Activated naive CD8-positive, alpha-beta T cell treated with anti-CD3 and anti-CD28 coated beads, Interleukin-2, amount 50 U/mL, for 24 hours (primary cell): ENCODE data around the gene WDR18.
"Not testable (repeated sequence)": the region's sequence is repeated elsewhere in the genome, so short reads cannot be mapped to it uniquely, and the experiment has no call there.

ENCODE experiments used
- ATAC-seq: fragments of 150-1000 bp; cut with Tn5 transposase; one replicate; pipeline ENCODE4 v1.10.0; 2021
- DNase-seq: peaks from one replicate; pipeline ENCODE4 v3.0.0; 2021
- H3K27ac Mint-ChIP-seq: one replicate; pipeline ENCODE4 v1.8.0; 2021; ENCODE audit warnings: mild to moderate bottlenecking, mixed read lengths
- H3K27me3 Mint-ChIP-seq: one replicate; pipeline ENCODE4 v1.8.0; 2021; ENCODE audit warnings: mixed read lengths
- H3K36me3 Mint-ChIP-seq: one replicate; pipeline ENCODE4 v1.8.0; 2021; ENCODE audit warnings: low read depth, mixed read lengths
- H3K4me1 Mint-ChIP-seq: one replicate; pipeline ENCODE4 v1.8.0; 2021; ENCODE audit warnings: mixed read lengths
- H3K4me3 Mint-ChIP-seq: one replicate; pipeline ENCODE4 v1.8.0; 2021; ENCODE audit warnings: mild to moderate bottlenecking, moderate library complexity, mixed read lengths
- H3K9me3 Mint-ChIP-seq: one replicate; pipeline ENCODE4 v1.8.0; 2021; ENCODE audit warnings: mixed read lengths

WDR18 gene

DNA sequence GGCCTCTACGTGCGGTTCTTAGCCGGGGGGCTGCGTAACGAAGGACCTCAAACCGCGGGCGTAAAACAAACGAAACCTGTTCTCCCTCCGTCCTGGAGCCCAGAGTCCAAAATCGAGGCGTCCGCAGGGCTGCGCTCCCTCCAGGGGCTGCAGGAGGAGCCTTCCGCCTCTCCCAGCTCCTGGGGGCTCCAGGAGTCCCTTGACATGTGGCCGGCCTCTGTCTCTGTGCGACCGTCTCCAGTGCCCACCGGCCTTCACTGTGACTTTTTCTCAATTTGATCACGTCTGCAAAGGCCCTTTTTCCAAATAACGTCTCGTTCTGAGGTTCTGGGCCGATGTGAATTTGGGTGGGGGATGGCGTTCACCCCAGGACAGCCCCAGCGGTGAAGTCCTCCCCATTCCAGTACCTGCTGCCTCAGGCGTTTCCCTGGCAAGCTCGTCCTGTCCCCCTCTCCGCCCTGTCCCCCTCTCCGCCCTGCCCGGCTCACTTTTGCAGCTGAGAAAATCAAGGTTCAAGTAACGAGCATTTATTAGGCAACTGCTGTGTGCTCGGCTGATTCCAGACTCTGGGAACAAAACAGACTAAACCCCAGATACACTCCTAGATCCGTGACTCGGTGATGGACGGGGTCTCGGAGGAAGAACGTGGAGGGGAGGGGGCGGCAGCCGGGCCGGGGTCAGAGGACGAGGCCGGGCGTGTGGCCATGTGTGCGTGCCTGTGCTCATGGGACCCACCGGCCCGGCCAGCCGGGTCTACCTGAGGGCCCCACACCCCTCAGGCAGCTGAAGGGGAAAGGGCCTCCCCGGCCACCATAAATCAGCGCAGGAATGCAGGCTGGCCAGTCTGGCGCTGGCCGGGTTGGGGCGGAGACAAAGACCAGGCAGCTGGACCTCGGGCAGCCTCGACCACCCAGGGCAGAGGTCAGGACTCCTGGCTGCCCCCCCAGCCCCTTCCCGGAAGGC, 28.1 kb upstream of the WDR18 start:
- DNase-seq, result no peak
- Mint-ChIP-seq H3K4me1 (peaks cover 14% of the 10 kb centered on the region), H3K4me3 (no peak overlapping the region), H3K36me3 (no peaks in the 10 kb centered on the region), H3K27ac (no peak overlapping the region), H3K9me3 (no peaks in the 10 kb centered on the region), H3K27me3 (no peaks in the 10 kb centered on the region)
- ATAC-seq, result no peak

- ATAC-seq, result no peak
- Mint-ChIP-seq H3K4me1 (peaks cover 14% of the 10 kb centered on the region), H3K36me3 (no peaks in the 10 kb centered on the region), H3K4me3 (no peak overlapping the region), H3K27me3 (no peaks in the 10 kb centered on the region), H3K27ac (no peak overlapping the region), H3K9me3 (no peaks in the 10 kb centered on the region)
- no peak for DNase-seq
These were observed 27.2 kb upstream of the WDR18 start for GRCh38 chr19:956766-957440.

- H3K4me3 Mint-ChIP-seq, H3K9me3 Mint-ChIP-seq, ATAC-seq, H3K27ac Mint-ChIP-seq, H3K27me3 Mint-ChIP-seq, H3K36me3 Mint-ChIP-seq, DNase-seq: not testable (repeated sequence)
- peaks cover 12% of the 10 kb centered on the region for H3K4me1 Mint-ChIP-seq
These were observed 26.6 kb upstream of the WDR18 start for GRCh38 chr19:957578-957977.

- Mint-ChIP-seq H3K4me3 (no peak overlapping the region), H3K4me1 (peaks cover 4% of the 10 kb centered on the region), H3K27ac (no peak overlapping the region), H3K9me3 (no peaks in the 10 kb centered on the region), H3K36me3 (no peaks in the 10 kb centered on the region), H3K27me3 (no peaks in the 10 kb centered on the region)
- ATAC-seq, result peak; percentile 83
- peak; percentile 31 for DNase-seq
These were observed 24.9 kb upstream of the WDR18 start for GRCh38 chr19:958967-959855.

- Mint-ChIP-seq H3K4me1 (peaks cover 4% of the 10 kb centered on the region), H3K27ac (no peak overlapping the region)
- no peak for ATAC-seq
These were observed 24.1 kb upstream of the WDR18 start for GRCh38 chr19:960020-960419.

DNA sequence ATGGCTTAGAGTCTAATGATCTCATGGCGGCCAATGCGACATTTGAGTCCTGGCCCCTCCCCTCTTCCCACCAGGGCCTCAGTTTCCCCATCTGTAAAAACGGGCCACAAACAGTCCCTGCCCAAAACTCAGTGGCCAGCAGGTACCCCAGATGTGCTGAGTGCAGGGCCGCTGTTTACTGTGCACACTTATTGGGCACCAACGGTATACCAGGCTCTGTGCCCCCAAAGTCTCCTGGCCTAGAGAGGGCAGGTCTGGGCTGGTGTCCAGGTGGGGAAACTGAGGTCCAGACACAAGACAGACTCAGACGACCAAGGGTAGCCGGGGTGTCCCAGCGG, 23.6 kb upstream of the WDR18 start:
- peaks cover 4% of the 10 kb centered on the region for H3K4me1 Mint-ChIP-seq
- no peak for ATAC-seq
- DNase-seq, result no peak
- H3K36me3 Mint-ChIP-seq, result peaks cover 2% of the 10 kb centered on the region
- H3K27ac Mint-ChIP-seq, result no peak overlapping the region
- no peaks in the 10 kb centered on the region for H3K9me3 Mint-ChIP-seq
- no peak overlapping the region for H3K4me3 Mint-ChIP-seq
- no peaks in the 10 kb centered on the region for H3K27me3 Mint-ChIP-seq

More at GRCh38 chr19:960020-960419, 24.1 kb upstream of the WDR18 start:
- no peaks in the 10 kb centered on the region for H3K27me3 Mint-ChIP-seq
- no peak for DNase-seq
- no peak overlapping the region for H3K4me3 Mint-ChIP-seq
- no peaks in the 10 kb centered on the region for H3K9me3 Mint-ChIP-seq
- no peaks in the 10 kb centered on the region for H3K36me3 Mint-ChIP-seq

- H3K4me1 Mint-ChIP-seq, result peaks cover 4% of the 10 kb centered on the region
- H3K36me3 Mint-ChIP-seq, result peaks cover 2% of the 10 kb centered on the region
- H3K9me3 Mint-ChIP-seq, result no peaks in the 10 kb centered on the region
- H3K27me3 Mint-ChIP-seq, result no peaks in the 10 kb centered on the region
- no peak overlapping the region for H3K27ac Mint-ChIP-seq
- no peak for DNase-seq
- ATAC-seq, result no peak
- H3K4me3 Mint-ChIP-seq, result no peak overlapping the region
These were observed 22.1 kb upstream of the WDR18 start for GRCh38 chr19:961866-962620.

DNA sequence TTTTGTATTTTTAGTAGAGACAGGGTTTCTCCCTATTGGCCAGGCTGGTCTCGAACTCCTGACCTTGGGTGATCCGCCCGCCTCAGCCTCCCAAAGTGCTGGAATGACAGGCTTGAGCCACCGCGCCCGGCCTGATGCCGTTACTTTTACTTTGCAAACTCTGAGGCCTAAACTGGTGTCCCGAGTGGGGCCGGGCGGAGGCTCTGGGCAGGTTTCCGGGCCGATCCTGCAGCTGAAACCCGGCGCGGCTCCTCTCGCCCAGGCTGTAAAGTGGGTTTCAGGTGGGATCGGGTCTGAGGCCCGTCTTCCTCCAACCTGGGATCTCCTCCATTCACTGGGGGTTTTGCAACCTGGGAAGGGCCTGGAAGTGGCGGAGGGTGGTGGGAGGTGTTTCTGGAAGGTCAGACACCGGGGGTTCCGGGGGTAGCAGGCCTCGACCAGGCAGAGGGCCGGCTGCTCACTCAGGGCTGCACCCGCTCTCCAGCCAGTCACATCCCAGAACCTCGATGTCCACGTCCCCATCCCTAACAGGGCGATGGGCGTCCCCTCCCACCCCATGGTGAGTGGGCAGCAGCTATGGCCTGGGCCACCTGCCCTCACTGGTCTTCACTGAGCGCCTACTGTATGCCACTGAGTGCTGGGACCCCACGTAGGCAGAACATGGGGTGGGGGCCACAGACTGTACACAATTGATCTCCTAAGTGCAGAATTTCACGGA, 21.3 kb upstream of the WDR18 start:
- Mint-ChIP-seq H3K9me3 (no peaks in the 10 kb centered on the region), H3K4me3 (no peak overlapping the region), H3K4me1 (peaks cover 4% of the 10 kb centered on the region), H3K27ac (no peak overlapping the region), H3K27me3 (no peaks in the 10 kb centered on the region), H3K36me3 (peaks cover 5% of the 10 kb centered on the region)
- DNase-seq, result no peak
- ATAC-seq, result no peak

DNA sequence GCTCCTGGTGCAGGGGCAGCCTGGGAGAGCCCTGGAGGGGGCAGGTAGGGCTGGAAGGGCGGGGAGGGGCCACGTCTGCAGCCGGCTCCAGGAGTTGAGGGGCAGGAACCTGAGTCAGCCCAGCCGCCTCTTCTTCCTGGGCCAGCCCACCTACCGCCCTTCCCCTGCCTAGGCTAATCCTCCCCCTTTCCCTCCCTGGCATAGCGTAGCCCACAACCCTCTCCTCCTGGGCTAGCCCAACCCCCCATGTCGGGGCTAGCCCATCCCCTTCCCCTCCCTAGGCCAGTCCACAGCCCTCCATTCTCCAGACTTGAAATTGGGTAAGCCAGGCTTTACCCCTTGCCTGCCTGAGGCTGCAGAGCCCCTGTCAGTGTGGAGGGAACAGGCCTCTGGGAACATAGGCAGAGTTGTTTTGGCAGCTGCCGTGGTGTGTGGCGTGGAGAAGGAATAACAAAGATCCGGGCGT, 20.6 kb upstream of the WDR18 start:
- no peak for ATAC-seq
- Mint-ChIP-seq H3K4me1 (peaks cover 4% of the 10 kb centered on the region), H3K27ac (no peak overlapping the region), H3K36me3 (peaks cover 9% of the 10 kb centered on the region), H3K4me3 (no peak overlapping the region), H3K27me3 (no peaks in the 10 kb centered on the region), H3K9me3 (no peaks in the 10 kb centered on the region)
- DNase-seq, result no peak

- no peaks in the 10 kb centered on the region for H3K4me1 Mint-ChIP-seq
- DNase-seq, result no peak
These were observed 20.0 kb upstream of the WDR18 start for GRCh38 chr19:964116-964520.

GRCh38 chr19:964761-965694, 19.1 kb upstream of the WDR18 start:
- no peak overlapping the region for H3K27ac Mint-ChIP-seq
- H3K36me3 Mint-ChIP-seq, result peaks cover 9% of the 10 kb centered on the region
- H3K4me3 Mint-ChIP-seq, result no peak overlapping the region
- DNase-seq (no peak), ATAC-seq (no peak)
- no peaks in the 10 kb centered on the region for H3K9me3 Mint-ChIP-seq
- H3K4me1 Mint-ChIP-seq, result no peaks in the 10 kb centered on the region
- no peaks in the 10 kb centered on the region for H3K27me3 Mint-ChIP-seq

More at GRCh38 chr19:964116-964520, 20.0 kb upstream of the WDR18 start:
- Mint-ChIP-seq H3K27ac (no peak overlapping the region), H3K36me3 (peaks cover 9% of the 10 kb centered on the region), H3K9me3 (no peaks in the 10 kb centered on the region), H3K27me3 (no peaks in the 10 kb centered on the region), H3K4me3 (no peak overlapping the region)
- no peak for ATAC-seq

- no peak for ATAC-seq
- no peaks in the 10 kb centered on the region for H3K27me3 Mint-ChIP-seq
- H3K9me3 Mint-ChIP-seq, result no peaks in the 10 kb centered on the region
- no peak overlapping the region for H3K27ac Mint-ChIP-seq
- DNase-seq, result no peak
- H3K36me3 Mint-ChIP-seq, result peaks cover 19% of the 10 kb centered on the region
- H3K4me3 Mint-ChIP-seq, result no peak overlapping the region
- no peaks in the 10 kb centered on the region for H3K4me1 Mint-ChIP-seq
These were observed 17.6 kb upstream of the WDR18 start for GRCh38 chr19:966485-967088.
